Suprapubic skin (tissue), 4 donors: ENCODE results near the gene TOMM40. TPM values are rescaled to one million over a fixed set of nuclear protein-coding genes. Genes with fewer than 3 reads are reported as not detected.
"Not testable (repeated sequence)": the region's sequence is repeated elsewhere in the genome, so short reads cannot be mapped to it uniquely, and the experiment has no call there.

ENCODE experiments used
- DNase-seq, 2 donors: peaks; one replicate each; pipeline ENCODE4 v3.0.0-alpha.2; 2019; ENCODE audit warnings: low spot score in 2 of 2
- H3K27ac ChIP-seq: fragments of 200-600 bp; sonication (generic); one replicate; pipeline ENCODE4 v1.5.1; 2019
- H3K27me3 ChIP-seq: fragments of 200-600 bp; sonication (generic); one replicate; pipeline ENCODE4 v1.5.1; 2019
- H3K36me3 ChIP-seq: fragments of 200-600 bp; sonication (generic); one replicate; pipeline ENCODE4 v1.5.1; 2019
- H3K4me1 ChIP-seq: fragments of 200-600 bp; sonication (generic); one replicate; pipeline ENCODE4 v1.5.1; 2019
- H3K4me3 ChIP-seq: fragments of 200-600 bp; sonication (generic); one replicate; pipeline ENCODE4 v1.5.1; 2019; ENCODE audit warnings: mild to moderate bottlenecking
- H3K9me3 ChIP-seq: fragments of 200-600 bp; sonication (generic); one replicate; pipeline ENCODE4 v1.5.1; 2019
- EP300 ChIP-seq: sonication (generic); formaldehyde crosslinking; IDR thresholded peaks from one replicate; pipeline ENCODE4 v1.6.1; 2017; ENCODE audit warnings: antibody characterized with exemption
- POLR2A ChIP-seq, 2 donors: fragments of 450-650 bp; IDR thresholded peaks; one replicate each; pipeline ENCODE4 v1.6.1; 2017; ENCODE audit warnings: antibody characterized with exemption in 2 of 2, mild to moderate bottlenecking in 2 of 2, moderate library complexity in 2 of 2
- POLR2AphosphoS5 ChIP-seq, 3 donors: sonication (generic); formaldehyde crosslinking; IDR thresholded peaks; one replicate each; pipeline ENCODE4 v1.6.1; 2017; ENCODE audit warnings: antibody characterized with exemption in 3 of 3
- WGBS: methylation state at CpG from one replicate; pipeline ENCODE4 v1.1.5; 2018; 5-methylcytosine and 5-hydroxymethylcytosine counted together
- total RNA-seq, 4 donors: library from RNA; depleted of rRNA; stranded (reverse); fragments of >200 nt; gene quantifications; one replicate each; pipeline ENCODE4 v1.1.0, GENCODE V29; 2016
- TF ChIP-seq, protein P1 (sequence below), 2 donors: fragments of 200-600 bp in 1 of 2; fragments of 450-650 bp in 1 of 2; sonication (generic) in 1 of 2; IDR thresholded peaks; one replicate each; pipeline ENCODE4 v1.5.1; 2016 to 2019; ENCODE audit warnings: antibody characterized with exemption in 2 of 2, mild to moderate bottlenecking in 1 of 2, moderate library complexity in 1 of 2

The TOMM40 gene
- total RNA-seq, 4 donors from 2014 or later: 32.7 to 51.9 (median 47.1) TPM

GRCh38 chr19:44879309-44880065, 11.6 kb upstream of the TOMM40 start:
- peaks cover 3% of the 10 kb centered on the region for H3K4me1 ChIP-seq
- 68% methylated on average over 10 of the region's 18 CpGs for WGBS
- DNase-seq: no peak
- H3K4me3 ChIP-seq: no peak overlapping the region
- no peak for TF ChIP-seq POLR2A (IDR thresholded peaks at IDR 0.05)
- TF ChIP-seq EP300: no peak
- no peak for TF ChIP-seq POLR2AphosphoS5 (IDR thresholded peaks at IDR 0.05)
- TF ChIP-seq, protein P1, sequence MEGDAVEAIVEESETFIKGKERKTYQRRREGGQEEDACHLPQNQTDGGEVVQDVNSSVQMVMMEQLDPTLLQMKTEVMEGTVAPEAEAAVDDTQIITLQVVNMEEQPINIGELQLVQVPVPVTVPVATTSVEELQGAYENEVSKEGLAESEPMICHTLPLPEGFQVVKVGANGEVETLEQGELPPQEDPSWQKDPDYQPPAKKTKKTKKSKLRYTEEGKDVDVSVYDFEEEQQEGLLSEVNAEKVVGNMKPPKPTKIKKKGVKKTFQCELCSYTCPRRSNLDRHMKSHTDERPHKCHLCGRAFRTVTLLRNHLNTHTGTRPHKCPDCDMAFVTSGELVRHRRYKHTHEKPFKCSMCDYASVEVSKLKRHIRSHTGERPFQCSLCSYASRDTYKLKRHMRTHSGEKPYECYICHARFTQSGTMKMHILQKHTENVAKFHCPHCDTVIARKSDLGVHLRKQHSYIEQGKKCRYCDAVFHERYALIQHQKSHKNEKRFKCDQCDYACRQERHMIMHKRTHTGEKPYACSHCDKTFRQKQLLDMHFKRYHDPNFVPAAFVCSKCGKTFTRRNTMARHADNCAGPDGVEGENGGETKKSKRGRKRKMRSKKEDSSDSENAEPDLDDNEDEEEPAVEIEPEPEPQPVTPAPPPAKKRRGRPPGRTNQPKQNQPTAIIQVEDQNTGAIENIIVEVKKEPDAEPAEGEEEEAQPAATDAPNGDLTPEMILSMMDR (IDR thresholded peaks at IDR 0.05): no peak
- no peaks in the 10 kb centered on the region for H3K27me3 ChIP-seq
- H3K36me3 ChIP-seq: peaks cover 45% of the 10 kb centered on the region
- H3K9me3 ChIP-seq: no peaks in the 10 kb centered on the region
- no peak overlapping the region for H3K27ac ChIP-seq

DNA sequence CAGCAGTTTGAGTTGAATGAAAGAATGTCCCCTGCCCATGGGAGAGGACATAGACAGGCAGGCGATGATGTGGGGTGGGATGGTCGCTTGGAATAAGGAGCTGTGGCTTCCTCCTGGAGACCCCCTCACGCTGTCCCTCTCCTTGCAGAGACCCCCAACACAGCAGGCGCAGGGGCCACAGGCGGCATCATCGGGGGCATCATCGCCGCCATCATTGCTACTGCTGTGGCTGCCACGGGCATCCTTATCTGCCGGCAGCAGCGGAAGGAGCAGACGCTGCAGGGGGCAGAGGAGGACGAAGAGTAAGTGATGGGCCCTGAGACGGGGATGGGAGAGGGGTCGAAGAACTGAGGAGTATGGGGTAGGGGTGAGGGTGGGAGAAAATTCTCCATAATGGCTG, 9.0 kb upstream of the TOMM40 start:
- TF ChIP-seq POLR2AphosphoS5 (IDR thresholded peaks at IDR 0.05): no peak
- TF ChIP-seq POLR2A (IDR thresholded peaks at IDR 0.05): no peak
- TF ChIP-seq, protein P1 (IDR thresholded peaks at IDR 0.05): no peak
- TF ChIP-seq EP300: no peak

DNA sequence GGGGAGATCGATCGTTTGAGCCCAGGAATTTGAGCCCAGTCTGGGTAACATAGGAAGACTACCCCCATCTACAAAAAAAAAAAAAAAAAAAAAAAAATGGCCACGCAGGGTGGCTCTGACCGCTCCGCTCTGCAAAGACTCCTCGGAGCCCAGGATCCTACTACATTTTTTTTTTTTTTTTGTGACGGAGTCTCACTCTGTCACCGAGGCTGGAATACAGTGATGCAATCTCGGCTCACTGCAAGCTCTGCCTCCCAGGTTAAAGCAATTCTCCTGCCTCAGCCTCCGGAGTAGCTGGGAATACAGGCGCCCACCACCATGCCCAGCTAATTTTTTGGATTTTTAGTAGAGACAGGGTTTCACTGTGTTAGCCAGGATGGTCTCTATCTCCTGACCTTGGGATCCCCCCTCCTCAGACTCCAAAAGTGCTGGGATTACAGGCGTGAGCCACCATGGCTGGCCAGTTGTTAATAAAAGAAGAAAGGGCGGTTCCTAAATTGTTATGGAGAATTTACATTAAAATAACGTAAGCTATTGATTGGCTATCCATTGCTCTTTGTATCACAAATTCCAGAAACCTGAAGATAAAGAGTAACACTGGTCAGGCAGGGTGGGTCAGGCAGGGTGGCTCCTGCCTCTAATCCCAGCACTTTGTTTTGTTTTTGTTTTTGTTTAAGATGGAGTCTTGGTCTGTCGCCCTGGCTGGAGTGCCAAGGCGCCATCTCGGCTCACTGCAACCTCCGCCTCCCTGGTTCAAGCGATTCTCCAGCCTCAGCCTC, 8.2 kb upstream of the TOMM40 start:
- whole genome bisulfite sequencing: 88% methylated on average over 19 of the region's 19 CpGs
- not testable (repeated sequence) for H3K9me3 ChIP-seq

More for the DNA sequence above, 9.0 kb upstream of the TOMM40 start:
- H3K4me3 ChIP-seq: no peak overlapping the region
- no peak overlapping the region for H3K27ac ChIP-seq
- peaks cover 3% of the 10 kb centered on the region for H3K4me1 ChIP-seq
- H3K27me3 ChIP-seq: no peaks in the 10 kb centered on the region
- DNase-seq: no peak
- WGBS: 91% methylated on average over 15 of the region's 15 CpGs
- no peaks in the 10 kb centered on the region for H3K9me3 ChIP-seq
- H3K36me3 ChIP-seq: peaks cover 36% of the 10 kb centered on the region

GRCh38 chr19:44883922-44884321, 7.1 kb upstream of the TOMM40 start:
- peaks cover 32% of the 10 kb centered on the region for H3K36me3 ChIP-seq
- no peaks in the 10 kb centered on the region for H3K4me1 ChIP-seq
- no peak overlapping the region for H3K4me3 ChIP-seq
- DNase-seq: no peak
- TF ChIP-seq POLR2AphosphoS5 (IDR thresholded peaks at IDR 0.05) (no peak), POLR2A (IDR thresholded peaks at IDR 0.05) (no peak), EP300 (no peak)
- TF ChIP-seq, protein P1 (IDR thresholded peaks at IDR 0.05): no peak
- no peaks in the 10 kb centered on the region for H3K9me3 ChIP-seq
- H3K27me3 ChIP-seq: no peaks in the 10 kb centered on the region
- H3K27ac ChIP-seq: no peak overlapping the region
- WGBS: 84% methylated on average over 5 of the region's 5 CpGs

More for the DNA sequence above, 8.2 kb upstream of the TOMM40 start:
- not testable (repeated sequence) for H3K27ac ChIP-seq, H3K4me1 ChIP-seq, DNase-seq, H3K27me3 ChIP-seq, H3K4me3 ChIP-seq
- peaks cover 38% of the 10 kb centered on the region for H3K36me3 ChIP-seq

GRCh38 chr19:44884566-44884965, 6.5 kb upstream of the TOMM40 start:
- H3K36me3 ChIP-seq: peaks cover 32% of the 10 kb centered on the region
- H3K27ac ChIP-seq: no peak overlapping the region
- no peaks in the 10 kb centered on the region for H3K27me3 ChIP-seq
- H3K4me3 ChIP-seq: no peak overlapping the region
- no peak for DNase-seq
- TF ChIP-seq, protein P1 (IDR thresholded peaks at IDR 0.05): no peak
- TF ChIP-seq EP300 (no peak), POLR2A (IDR thresholded peaks at IDR 0.05) (no peak), POLR2AphosphoS5 (IDR thresholded peaks at IDR 0.05) (no peak)
- H3K4me1 ChIP-seq: peaks cover 4% of the 10 kb centered on the region
- no peaks in the 10 kb centered on the region for H3K9me3 ChIP-seq
- WGBS: 81% methylated on average over 4 of the region's 4 CpGs
